GM21825 (cell line): ENCODE measurements around the gene MKNK2.

Experiments used
- ATAC-seq: cut with Tn5 transposase; IDR thresholded peaks from one replicate; pipeline ENCODE4 v1.9.1; 2021; ENCODE audit warnings: mild to moderate bottlenecking, moderate library complexity; ENCODE audit not compliant: unreplicated experiment

Gene MKNK2

GRCh38 chr19:2080336-2080988, 29.4 kb upstream of the MKNK2 start:
- no peak for ATAC-seq

- no peak for ATAC-seq
Measured at GRCh38 chr19:2079865-2080301, 28.8 kb upstream of the MKNK2 start.

- ATAC-seq, result no peak
Measured at GRCh38 chr19:2079076-2079864, 28.2 kb upstream of the MKNK2 start.

GRCh38 chr19:2077833-2078619, 27.0 kb upstream of the MKNK2 start:
- no peak for ATAC-seq

- ATAC-seq, result no peak
Measured at GRCh38 chr19:2077398-2077797, 26.4 kb upstream of the MKNK2 start.

GRCh38 chr19:2076526-2076944, 25.5 kb upstream of the MKNK2 start:
- no peak for ATAC-seq

- no peak for ATAC-seq
Measured at GRCh38 chr19:2072757-2073551, 21.9 kb upstream of the MKNK2 start.

GRCh38 chr19:2070986-2071673, 20.1 kb upstream of the MKNK2 start:
- no peak for ATAC-seq

GRCh38 chr19:2070436-2070827, 19.4 kb upstream of the MKNK2 start:
- no peak for ATAC-seq

- ATAC-seq, result no peak
Measured at GRCh38 chr19:2064788-2065524, 13.9 kb upstream of the MKNK2 start.

- ATAC-seq, result no peak
Measured at GRCh38 chr19:2064395-2064787, 13.3 kb upstream of the MKNK2 start.

GRCh38 chr19:2063824-2064223, 12.8 kb upstream of the MKNK2 start:
- no peak for ATAC-seq

GRCh38 chr19:2062770-2063169, 11.7 kb upstream of the MKNK2 start:
- no peak for ATAC-seq

- ATAC-seq, result no peak
Measured at GRCh38 chr19:2062389-2062729, 11.3 kb upstream of the MKNK2 start.

- peak; percentile 61 for ATAC-seq
Measured at GRCh38 chr19:2061495-2062388, 10.7 kb upstream of the MKNK2 start.

GRCh38 chr19:2060884-2061494, 9.9 kb upstream of the MKNK2 start:
- peak; percentile 16 for ATAC-seq

- no peak for ATAC-seq
Measured at GRCh38 chr19:2059422-2060201, 8.6 kb upstream of the MKNK2 start.
